GM19238 (cell line): ENCODE data around the gene ATP1A1.

Experiments
- DNase-seq: peaks from one replicate; pipeline ENCODE4 v3.0.0; 2011; ENCODE audit warnings: low spot score; ENCODE audit not compliant: insufficient read length

The ATP1A1 gene

GRCh38 chr1:116372651-116373430 is at the start of gene ATP1A1:
ATP1A1 (plus strand) TSS chr1:116373244; CDS start chr1:116373512, 268 bp downstream.
- peak; percentile 77 for DNase-seq

GRCh38 chr1:116323491-116323890 is 49.6 kb upstream of the ATP1A1 start:
- no peak for DNase-seq

- DNase-seq = no peak
Measured at GRCh38 chr1:116324411-116324810, 48.6 kb upstream of the ATP1A1 start.

GRCh38 chr1:116325104-116325503 is 47.9 kb upstream of the ATP1A1 start:
- DNase-seq = no peak

GRCh38 chr1:116325922-116326321 is 47.1 kb upstream of the ATP1A1 start:
- DNase-seq = no peak

GRCh38 chr1:116326486-116326885 is 46.6 kb upstream of the ATP1A1 start:
- no peak for DNase-seq

GRCh38 chr1:116328671-116329070 is 44.4 kb upstream of the ATP1A1 start:
- DNase-seq = no peak

- DNase-seq = no peak
Measured at GRCh38 chr1:116329524-116330341, 43.3 kb upstream of the ATP1A1 start.

GRCh38 chr1:116330342-116330652 is 42.7 kb upstream of the ATP1A1 start:
- DNase-seq = no peak

- no peak for DNase-seq
Measured at GRCh38 chr1:116330846-116331245, 42.2 kb upstream of the ATP1A1 start.

- no peak for DNase-seq
Measured at GRCh38 chr1:116331523-116331922, 41.5 kb upstream of the ATP1A1 start.

GRCh38 chr1:116332451-116332850 is 40.6 kb upstream of the ATP1A1 start:
- DNase-seq = no peak

GRCh38 chr1:116333171-116334014 is 39.7 kb upstream of the ATP1A1 start:
- DNase-seq = no peak

GRCh38 chr1:116334015-116334547 is 39.0 kb upstream of the ATP1A1 start:
- DNase-seq = no peak

- no peak for DNase-seq
Measured at GRCh38 chr1:116334868-116335635, 38.0 kb upstream of the ATP1A1 start.

GRCh38 chr1:116335850-116336624 is 37.0 kb upstream of the ATP1A1 start:
- DNase-seq = no peak

GRCh38 chr1:116337398-116337797 is 35.6 kb upstream of the ATP1A1 start:
- no peak for DNase-seq

GRCh38 chr1:116338400-116338799 is 34.6 kb upstream of the ATP1A1 start:
- DNase-seq = no peak

- no peak for DNase-seq
Measured at GRCh38 chr1:116340506-116341231, 32.4 kb upstream of the ATP1A1 start.
